Measurements from ENCODE around the gene FAR2.
"Not testable (repeated sequence)": the region's sequence is repeated elsewhere in the genome, so short reads cannot be mapped to it uniquely, and the experiment has no call there.

FAR2 gene

DNA sequence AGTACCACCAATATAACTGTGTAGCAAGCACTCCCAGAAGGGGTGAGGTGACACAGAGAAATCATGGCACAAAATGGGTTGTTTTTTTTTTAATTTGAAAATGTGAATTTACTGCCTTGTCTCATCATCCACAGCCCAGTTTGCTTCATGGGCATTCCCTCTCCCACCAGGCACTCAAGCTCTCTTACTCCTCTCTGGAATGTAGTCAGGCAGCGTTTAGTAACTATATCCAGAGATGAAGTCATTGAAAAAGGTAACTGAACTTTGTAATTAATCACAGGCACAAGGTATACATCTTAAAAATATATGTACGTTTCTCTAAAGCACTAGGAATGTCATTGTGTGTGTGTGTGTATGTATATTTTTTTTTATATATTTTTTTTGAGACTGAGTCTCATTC lies 91.4 kb downstream of the FAR2 start:
- DNase-seq: no peak

DNA sequence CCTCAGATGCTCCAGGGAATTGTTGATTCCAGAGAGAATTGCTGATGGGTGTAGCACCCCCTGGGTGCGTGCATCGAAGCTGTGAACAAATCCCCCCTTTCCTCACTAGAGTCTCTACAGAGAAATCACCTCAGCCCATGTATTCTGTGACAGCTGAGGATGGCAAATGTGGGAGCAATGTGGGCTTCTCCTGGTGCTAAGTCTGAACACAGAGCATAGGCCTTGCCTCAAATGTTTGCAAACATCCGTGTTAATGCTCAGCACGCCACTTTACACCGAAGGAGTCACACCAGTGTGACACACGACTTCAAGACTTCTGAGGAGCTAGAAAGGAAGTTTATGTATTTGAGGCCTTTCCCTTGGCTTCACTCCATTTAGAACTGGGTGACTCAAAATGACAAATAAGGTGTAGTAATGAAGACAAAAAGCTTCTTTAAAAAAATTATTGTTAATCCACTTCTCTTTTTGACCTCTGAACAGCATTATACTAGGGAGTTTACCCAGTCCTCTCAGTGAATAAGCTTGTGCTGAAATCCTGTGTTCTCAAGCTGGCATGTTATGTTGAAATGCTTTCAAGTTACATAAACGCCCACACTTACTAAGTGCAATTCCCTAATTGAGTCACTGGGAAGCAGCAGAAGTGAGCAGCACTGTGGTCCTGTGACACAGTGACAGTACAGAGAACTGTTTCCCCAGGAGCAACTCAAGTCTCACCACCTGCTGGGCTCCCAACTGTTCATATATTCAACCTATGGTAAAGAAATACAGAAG lies 92.9 kb downstream of the FAR2 start:
- no peak for DNase-seq

DNA sequence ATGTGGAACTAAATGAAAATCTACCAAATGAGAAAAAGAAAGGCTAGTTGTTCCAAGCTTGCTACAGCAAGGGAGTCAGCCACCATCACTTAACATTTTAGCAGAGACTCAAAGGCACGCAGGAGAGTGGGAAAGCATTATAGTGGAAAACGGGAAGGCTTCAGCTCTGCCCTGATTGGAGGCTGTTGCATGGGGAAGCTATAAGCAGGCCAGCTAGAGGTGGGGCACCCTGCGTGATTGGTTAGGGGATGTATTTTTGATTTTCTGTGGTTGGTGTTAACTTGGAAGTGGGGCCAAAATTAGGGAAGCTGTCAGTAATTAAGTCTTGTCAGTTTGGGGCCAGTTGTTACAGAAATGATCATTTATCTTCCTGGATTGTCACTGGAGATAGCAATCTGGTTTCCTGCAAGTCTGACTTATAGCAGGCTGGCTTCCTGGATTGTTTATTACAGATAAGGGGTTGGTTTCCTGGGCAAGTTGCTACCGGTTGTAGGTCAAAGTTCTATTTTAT lies 93.9 kb downstream of the FAR2 start:
- DNase-seq: no peak

DNA sequence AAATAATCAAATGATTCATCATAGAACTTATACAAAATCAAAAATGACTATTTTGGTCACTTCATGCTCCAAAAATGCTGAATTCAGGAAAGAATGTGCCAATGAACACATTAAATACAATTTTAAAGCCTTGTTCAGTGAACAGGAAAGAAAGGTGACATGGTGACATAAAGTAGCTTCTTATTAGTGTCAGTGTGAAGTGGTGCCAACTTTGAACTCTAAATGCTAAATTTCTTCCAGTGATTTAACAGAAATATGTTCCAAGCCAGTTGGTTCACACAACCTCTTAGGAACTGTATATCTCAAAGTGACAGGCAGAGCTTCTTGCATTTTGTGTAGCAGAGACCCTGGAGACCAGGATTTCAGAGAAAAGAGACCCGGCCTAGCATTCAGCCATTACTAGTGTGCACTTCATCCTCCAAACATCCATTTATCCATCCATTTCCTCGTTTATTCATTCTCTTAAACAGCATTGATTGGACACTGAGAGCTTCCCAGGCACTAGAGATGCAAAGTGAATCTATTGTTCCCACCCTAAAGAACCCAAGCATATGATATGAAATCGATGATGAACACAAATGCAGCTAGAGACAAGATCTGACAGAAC lies 95.2 kb downstream of the FAR2 start:
- DNase-seq: no peak

DNA sequence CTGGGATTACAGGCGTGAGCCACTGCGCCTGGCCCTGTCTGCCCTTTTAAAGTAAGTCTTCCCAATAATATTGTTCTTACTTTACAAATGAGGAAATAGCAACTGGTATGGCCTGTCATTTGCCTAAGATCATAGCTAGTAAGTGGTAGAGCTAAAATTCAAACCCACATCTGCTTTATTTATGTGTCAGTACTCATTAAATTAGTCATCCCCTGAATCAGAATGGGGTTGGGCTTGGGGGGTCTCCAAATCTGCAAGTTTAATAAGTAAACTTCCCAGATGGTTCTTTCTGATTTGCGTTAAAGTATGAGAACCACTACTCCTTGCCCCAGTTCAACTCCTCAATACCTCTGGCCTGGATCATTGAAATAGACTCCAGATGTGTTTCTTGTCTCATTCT lies 96.2 kb downstream of the FAR2 start:
- no peak for DNase-seq

DNA sequence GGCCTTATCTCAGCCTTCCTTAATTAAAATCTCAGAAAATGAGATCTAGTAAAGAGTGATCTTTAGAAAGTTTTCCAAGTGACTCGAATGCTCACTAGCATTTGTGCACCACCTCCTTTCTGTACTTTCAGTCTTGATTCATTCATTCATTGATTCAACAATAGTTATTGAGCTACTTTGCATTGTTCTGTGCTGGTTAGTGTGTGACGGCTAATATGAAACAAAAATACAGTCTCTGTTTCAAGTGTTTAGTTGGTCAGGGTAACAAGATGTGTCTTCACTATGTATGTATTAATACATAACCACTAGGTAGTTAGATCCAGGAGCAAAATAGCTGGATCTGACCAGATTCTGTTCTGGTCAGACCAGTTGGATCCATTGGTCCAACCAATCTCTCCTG lies 100.9 kb downstream of the FAR2 start:
- no peak for DNase-seq

DNA sequence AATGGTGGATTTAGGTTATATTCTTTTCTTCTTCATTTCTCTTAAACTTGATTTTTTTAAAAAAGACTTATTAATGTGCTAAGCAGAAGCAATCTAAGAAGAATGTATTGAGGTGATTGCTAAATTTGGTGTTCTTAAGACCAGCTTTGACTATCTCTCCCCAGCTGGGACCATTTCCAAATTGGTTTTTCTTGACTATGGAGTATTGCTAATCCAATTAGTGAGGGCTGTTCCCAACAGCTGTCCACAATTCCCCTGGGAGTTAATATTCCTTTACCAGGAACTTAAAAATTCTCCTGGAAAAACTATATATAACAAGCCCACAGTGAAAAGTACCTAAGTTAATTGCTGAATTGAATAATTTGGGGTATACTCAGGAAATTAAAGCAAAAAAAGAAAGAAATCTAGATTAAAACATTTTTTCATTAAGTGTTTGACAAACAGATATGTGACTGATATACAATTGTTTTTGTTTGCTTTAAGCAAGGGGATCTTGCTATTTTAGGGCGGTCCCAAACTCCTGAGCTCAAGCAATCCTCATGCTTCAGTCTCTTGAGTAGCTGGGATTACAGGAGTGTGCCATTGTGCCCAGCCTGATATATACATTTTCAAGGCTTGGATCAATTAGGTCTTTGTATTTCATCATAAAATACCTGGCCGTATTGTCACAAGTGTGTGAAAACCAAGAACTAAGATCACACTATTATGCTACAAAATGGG lies 105.0 kb downstream of the FAR2 start:
- DNase-seq: no peak

DNA sequence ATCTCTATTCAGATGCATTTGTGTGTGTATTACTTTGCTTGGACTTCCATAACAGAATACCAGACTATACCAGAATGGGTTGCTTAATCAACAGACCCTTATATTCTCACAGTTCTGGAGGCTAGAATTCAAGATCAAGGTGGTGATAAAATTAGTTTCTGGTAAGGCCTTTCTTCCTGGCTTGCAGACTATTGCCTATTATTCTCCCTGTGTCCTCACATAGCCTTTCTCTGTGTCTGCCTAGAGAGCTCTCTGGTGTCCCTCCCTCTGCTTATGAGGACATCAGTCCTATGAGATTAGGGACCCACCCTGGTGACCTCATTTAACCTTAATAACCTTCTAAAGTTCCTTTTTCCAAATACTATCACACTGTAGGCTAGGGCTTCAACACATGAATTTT lies 106.0 kb downstream of the FAR2 start:
- no peak for DNase-seq

DNA sequence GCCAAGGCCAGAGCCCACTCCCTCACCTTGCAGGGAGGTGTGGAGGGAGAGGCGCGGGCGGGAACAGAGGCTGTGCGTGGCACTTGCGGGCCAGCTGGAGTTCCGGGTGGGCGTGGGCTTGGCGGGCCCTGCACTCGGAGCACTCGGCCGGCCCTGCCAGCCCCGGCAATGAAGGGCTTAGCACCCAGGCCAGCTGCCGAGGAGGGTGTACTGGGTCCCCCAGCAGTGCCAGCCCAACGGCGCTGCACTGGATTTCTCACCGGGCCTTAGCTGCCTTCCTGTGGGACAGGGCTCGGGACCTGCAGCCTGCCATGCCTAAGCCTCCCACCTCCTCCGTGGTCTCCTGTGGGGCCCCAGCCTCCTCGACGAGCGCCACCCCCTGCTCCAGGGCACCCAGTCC lies 107.5 kb downstream of the FAR2 start:
- DNase-seq: no peak

DNA sequence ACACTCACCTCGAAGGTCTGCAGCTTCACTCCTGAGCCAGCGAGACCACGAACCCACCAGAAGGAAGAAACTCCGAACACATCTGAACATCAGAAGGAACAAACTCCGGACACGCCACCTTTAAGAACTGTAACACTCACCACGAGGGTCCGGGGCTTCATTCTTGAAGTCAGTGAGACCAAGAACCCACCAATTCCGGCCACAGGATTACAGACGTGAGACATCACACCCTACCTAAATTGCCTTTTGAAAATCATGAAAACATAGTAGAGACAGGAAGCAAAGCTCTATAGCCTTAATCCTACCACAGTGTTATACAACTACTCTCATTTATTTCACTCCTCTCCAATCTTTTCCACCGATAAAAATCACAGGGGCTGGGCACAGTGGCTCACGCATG lies 108.6 kb downstream of the FAR2 start:
- DNase-seq: not testable (repeated sequence)

DNA sequence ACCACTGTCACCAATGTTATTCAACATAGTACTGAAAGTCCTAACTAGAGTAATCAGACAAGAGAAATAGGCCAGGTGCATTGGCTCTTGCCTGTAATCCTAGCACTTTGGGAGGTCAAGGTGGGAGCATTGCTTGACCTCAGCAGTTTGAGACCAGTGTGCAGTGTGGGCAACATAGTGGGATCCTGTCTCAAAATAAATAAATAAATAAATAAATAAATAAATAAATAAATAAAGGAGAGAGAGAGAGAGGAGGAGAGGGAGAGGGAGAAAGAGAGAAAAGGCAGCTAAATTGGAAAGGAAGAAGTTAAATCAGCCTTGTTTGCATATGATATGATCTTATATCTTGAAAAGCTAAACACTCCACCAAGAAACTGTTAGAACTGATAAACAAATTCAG lies 115.3 kb downstream of the FAR2 start:
- no peak for DNase-seq

DNA sequence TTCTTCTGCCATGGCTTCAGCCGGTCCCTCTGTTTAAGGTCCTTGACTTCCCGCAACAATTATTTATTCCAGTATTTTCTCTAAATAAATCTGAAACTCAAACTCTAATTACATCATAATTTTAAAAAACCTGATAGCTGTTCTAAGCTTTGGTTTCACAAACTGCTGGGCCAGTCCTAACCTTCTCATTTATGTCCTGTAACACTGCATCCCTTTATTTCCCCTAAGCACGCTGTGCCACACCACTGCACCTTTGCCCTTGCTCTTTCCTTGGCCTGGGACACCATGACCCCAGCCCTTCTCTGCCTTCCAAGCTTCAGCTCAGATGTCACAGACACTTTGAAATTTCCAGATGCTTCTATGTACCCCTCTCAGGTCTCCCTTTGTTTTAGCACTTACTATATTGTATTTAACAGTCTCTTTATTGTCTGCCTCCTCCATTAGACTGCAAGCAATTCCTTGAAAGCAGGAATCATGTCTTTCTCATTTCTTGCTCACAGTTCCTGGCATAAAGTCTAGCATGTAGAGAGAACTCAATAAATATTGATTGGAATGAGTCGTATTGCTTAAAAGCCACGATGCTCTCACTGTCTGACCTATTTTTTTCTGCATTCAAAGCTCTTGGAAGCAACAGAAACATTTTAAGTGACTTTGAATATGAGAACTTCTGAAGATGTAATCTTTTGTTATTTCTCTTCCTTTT lies 120.8 kb downstream of the FAR2 start:
- DNase-seq: no peak

DNA sequence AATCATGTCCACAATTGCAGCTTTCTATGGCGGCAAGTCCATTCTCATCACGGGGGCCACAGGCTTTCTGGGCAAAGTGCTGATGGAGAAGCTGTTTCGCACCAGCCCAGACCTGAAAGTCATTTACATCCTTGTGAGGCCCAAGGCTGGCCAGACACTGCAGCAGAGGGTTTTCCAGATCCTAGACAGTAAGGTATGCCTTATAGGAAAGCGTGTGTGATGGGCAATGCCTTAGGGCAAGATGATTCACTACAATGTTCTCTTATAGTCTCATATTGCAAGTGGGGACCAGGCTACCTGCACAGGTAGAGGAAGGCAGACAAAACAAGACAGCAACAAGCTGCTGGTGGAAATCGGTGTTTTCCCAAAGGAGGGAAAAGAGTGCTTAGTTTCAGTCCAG lies 121.4 kb downstream of the FAR2 start:
- no peak for DNase-seq

DNA sequence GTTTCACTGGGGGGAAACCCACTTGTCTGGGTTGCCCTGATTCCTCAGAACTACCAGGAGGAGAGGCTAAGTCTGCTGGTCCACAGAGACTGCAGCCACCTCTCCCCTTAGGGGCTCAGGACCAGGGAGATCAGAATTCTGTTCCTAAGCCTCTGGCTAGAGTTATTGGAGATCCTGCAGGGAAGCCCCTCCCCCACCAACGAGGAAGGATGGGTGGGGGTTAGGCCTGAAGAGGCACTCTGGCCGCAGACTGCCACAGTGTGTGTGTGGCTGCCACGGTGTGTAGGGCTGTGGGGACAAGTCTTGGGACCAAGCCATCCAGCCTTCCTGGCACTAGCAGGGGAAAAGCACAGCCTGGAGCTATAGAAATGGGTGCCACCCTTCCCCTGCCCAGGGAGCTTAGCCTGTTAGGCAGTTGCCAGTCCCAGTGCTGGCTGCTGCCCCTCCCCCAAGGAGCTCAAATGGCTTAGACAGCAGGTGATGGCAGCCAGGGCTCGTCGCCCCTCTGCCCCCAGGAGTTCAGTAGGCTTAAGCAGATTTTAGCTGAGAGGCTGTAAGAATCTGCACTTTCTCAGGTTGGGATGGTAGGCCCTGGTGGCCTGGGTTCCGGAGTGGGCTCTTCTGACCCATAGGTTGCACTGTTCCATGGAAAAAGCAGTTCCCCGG lies 124.2 kb downstream of the FAR2 start:
- no peak for DNase-seq

DNA sequence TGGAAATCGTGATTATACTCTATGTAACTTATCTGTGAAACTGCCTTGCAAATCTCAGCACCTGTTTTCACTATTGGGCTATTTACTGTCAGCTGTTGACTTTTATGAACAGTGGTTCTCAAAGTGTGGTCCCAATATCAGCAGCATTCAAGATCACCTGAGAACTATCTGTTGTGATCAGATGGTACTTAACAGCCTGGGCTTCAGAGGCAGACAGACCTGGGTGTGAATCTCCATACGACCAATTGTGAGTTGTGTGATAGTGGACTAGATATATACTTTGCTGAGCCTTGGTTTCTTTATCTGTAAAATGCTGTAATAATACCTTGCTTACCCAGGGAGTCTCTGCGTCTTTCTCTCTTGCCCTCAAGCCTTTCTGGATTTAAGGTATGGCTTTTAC lies 126.8 kb downstream of the FAR2 start:
- DNase-seq: no peak

DNA sequence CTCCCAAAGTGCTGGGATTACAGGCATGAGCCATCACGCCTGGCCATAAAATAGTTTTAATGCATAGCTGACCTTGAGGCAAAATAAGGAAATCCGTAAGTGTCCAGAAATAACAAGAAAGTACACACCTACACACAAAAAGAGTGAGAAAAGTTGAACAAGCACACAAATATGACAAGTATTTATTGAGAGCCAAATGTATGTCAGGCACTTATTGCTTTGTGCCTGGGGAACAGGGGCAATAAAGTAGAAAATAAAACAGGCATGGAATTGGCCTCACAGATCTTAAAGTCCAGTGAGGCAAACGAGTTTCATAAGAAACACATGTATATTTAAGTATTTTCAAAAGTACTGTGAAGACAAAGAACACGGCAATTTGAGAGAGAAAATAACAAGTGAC lies 128.2 kb downstream of the FAR2 start:
- no peak for DNase-seq

DNA sequence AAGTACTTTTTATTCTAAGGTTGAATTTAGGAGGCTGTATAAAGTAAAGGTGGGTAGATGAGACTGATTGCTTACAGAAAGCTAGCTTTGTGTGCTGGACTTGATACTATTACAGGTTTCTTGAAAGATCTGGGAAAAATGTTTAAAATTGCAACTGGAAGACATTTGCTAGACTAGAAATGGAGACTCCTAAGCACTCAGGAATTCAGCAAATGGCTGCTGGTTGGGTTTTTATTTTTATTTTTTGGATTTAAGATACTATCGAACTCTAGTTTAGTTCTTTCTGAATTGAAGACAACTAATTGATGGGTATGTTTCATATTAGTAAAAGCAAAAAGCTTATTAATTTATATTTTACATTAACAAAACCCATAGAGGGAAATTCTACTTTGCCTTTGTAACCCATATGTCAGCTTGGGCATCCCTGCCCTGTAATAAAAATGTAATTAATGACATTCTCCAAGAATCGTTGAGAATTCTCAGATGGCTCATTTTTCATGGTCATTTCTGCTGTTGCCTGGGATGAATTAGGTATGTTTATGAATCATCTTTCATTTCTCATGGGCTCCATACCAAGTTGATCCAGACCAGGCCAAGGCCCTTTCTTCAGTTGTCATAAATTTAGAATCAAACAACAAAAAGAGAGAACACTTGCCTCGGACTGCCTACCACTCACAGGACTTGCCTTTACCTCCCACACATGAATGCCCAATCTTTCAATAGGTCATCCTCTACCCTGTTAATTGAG lies 129.8 kb downstream of the FAR2 start:
- DNase-seq: no peak

DNA sequence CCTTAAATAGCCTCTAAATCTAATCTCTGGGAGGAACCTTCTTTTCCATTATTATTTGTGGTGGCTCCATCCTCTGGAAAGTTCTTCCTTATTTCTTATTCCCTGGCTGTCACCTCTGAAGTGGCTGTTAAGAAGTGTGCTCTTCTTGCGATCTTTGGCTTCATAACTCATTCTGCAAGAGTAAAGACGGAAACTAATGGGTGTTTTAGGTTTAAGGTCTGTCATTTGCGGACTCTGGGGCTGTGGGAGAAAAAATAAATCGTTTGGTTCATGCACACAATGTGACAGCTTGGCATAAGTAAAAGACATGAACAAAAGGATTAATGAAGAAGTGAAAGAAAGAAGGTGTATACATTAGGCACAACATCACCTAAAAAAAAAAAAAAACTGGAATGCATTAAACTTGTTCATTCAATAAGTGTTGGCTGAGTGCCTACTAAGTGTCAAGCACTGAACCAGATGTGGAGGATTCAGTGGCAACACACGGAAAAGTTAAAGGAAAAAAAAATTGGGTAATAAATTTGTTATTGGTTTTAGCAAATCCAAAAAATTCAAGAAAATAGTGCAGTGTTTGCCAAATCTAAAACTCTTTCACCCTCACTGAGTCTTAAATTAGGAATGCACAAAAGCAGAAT lies 132.4 kb downstream of the FAR2 start:
- no peak for DNase-seq

DNA sequence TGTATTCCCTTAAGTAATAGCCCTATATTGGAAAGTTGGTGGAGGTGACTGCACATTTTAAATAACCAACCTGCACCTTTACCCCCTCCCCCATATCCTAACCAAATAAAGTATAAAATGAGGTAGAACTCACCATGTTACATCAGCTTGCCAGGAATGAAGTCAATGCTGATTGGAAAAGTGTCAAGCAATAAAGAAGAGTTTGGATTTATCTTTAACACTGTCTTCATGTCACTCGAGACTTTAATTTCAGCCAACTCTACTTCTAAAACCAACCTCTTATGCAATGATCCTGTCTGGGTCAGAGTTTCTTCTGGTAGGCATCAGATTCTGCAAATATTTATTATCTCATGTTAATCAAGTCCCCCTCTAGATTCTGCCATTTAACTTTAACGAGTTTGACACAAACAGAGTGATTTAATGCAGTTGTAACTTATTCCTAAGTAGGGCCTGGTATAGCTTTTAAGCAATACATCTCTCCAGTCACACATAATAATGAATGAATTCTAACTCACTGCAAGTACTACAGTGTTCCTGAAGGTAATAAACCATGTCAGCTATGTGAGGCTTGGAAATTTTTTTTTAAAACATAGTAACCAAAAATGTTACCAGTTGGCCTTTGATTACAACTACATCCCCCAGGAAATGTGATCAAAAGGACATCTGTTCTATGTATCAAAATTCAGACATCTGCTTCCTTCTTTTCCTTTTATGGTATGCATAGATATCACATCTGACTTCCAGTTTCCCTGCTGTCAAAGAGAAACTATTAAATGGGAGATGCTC lies 133.1 kb downstream of the FAR2 start:
- no peak for DNase-seq

DNA sequence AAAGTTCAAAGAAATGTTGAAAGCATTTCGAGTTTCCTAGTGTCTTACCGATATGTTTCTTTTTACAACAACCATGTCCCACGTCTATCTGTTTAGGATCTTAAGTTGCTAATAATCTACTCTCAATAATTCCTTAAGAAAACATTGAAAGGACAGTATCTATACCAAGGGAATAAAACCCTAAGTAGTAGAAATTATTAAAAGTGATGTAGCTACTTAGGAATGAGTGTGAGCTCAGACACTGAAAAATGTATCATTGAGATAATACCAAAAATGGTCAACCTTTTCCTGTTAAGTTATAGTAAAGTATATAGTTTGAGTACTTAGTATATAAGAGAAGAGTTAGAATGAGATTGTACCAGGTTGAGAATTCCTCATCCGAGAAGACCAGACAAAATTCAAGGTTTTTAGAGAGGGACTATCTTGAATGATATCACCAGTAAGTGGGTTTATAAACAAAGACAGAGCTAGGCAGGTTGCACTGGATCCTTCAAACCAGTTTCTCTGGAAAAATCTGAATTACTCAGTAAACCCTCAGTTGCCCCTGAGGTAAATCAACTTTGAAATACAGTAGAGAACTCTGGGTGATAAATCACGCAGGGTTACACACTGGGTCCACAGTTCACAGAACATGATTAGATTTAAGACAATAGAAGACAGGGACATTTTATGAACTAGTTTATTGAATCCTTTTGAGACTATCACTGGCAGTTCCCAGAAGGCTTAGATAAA lies 135.1 kb downstream of the FAR2 start:
- no peak for DNase-seq

All from NCI-H1105 treated with DMSO at 0.1 percent for 48 hours (cell line).